B cell (primary cell): ENCODE data around the gene PLAC9. TPM values are rescaled to one million over a fixed set of nuclear protein-coding genes. Genes with fewer than 3 reads are reported as not detected.
A peak's percentile ranks its signal among the peaks of the same experiment; 100 is the strongest.

Source experiments
- ATAC-seq: fragments of 200-7000 bp; cut with Tn5 transposase; one replicate; pipeline ENCODE4 v1.10.0; 2021; ENCODE audit warnings: low read depth, mild to moderate bottlenecking, moderate number of reproducible peaks, moderate library complexity
- CTCF ChIA-PET: fragments of 350-600 bp; sonication (Branson Sonifier 250); formaldehyde crosslinking; loops from one replicate; lab custom pipeline; 2021; ENCODE audit warnings: antibody characterized with exemption, inconsistent platforms; lab: Charles Lee
- POLR2A ChIA-PET: fragments of 350-600 bp; sonication (Branson Sonifier 250); formaldehyde crosslinking; loops from one replicate; lab custom pipeline; 2021; ENCODE audit warnings: antibody characterized with exemption; lab: Charles Lee
- DNase-seq: peaks from one replicate; pipeline ENCODE4 v3.0.0; 2013
- H2AFZ ChIP-seq: 2 replicates; pipeline ENCODE4 v1.6.1; 2012; ENCODE audit warnings: mild to moderate bottlenecking, low read depth, low read length; ENCODE audit not compliant: insufficient read depth, poor library complexity, severe bottlenecking
- H3K27ac ChIP-seq, 2 donors: 1 replicate in 1 of 2; 2 replicates in 1 of 2; pipeline ENCODE4 v1.5.1; 2012 to 2013; ENCODE audit warnings: low read length in 2 of 2, mild to moderate bottlenecking in 2 of 2, moderate library complexity in 1 of 2
- H3K27me3 ChIP-seq, 4 experiments: fragments of 200-600 bp in 1 of 4; sonication (generic) in 1 of 4; replicated peaks in 1 of 4; 1 replicate in 2 of 4; 2 replicates in 2 of 4; pipeline versions ENCODE4 v1.6.1 to v1.7.0; 2013 to 2016; ENCODE audit warnings: low read length in 3 of 4, mild to moderate bottlenecking in 2 of 4, mixed read lengths in 1 of 4, moderate library complexity in 1 of 4; ENCODE audit not compliant: insufficient read depth in 4 of 4, control insufficient read depth in 3 of 4; ENCODE audit errors: control extremely low read depth in 1 of 4
- H3K36me3 ChIP-seq, 2 experiments: replicated peaks in 1 of 2; 1 replicate in 1 of 2; 2 replicates in 1 of 2; pipeline versions ENCODE4 v1.6.1 to v1.7.1; 2013; ENCODE audit warnings: low read length in 1 of 2; ENCODE audit not compliant: insufficient read depth in 2 of 2, control insufficient read depth in 1 of 2; ENCODE audit errors: control extremely low read depth in 1 of 2, extremely low read depth in 1 of 2
- H3K4me1 ChIP-seq, 2 donors: fragments of 200-600 bp in 1 of 2; sonication (generic) in 1 of 2; 1 replicate in 1 of 2; 2 replicates in 1 of 2; pipeline versions ENCODE4 v1.5.1 to v1.6.1; 2013 to 2017; ENCODE audit warnings: low read length in 2 of 2; ENCODE audit not compliant: control insufficient read depth in 2 of 2, insufficient read depth in 2 of 2
- H3K4me2 ChIP-seq: replicated peaks from 2 replicates; pipeline ENCODE3; 2012; ENCODE audit warnings: mild to moderate bottlenecking, low read depth, low read length; ENCODE audit not compliant: poor library complexity, severe bottlenecking
- H3K4me3 ChIP-seq, 5 experiments: fragments of 200-600 bp in 1 of 5; sonication (generic) in 1 of 5; 1 replicate in 3 of 5; 2 replicates in 2 of 5; pipeline versions ENCODE4 v1.5.1 to v1.7.0; 2011 to 2016; ENCODE audit warnings: low read length in 4 of 5, mild to moderate bottlenecking in 4 of 5, low read depth in 2 of 5, control low read depth in 1 of 5, moderate library complexity in 1 of 5; ENCODE audit not compliant: insufficient read depth in 1 of 5; ENCODE audit errors: control extremely low read depth in 1 of 5, extremely low read depth in 1 of 5
- H3K79me2 ChIP-seq: fragments of 200-600 bp; sonication (generic); one replicate; pipeline ENCODE4 v1.6.0; 2016; ENCODE audit warnings: low read length; ENCODE audit not compliant: control insufficient read depth, insufficient read depth
- H3K9ac ChIP-seq: fragments of 200-600 bp; sonication (generic); 2 replicates; pipeline ENCODE4 v1.6.1; 2017; ENCODE audit warnings: mild to moderate bottlenecking, low read length, moderate library complexity
- H3K9me3 ChIP-seq, 3 donors: one replicate each; pipeline versions ENCODE4 v1.6.1 to v1.7.1; 2013; ENCODE audit warnings: low read length in 2 of 3; ENCODE audit not compliant: control insufficient read depth in 2 of 3, insufficient read depth in 1 of 3; ENCODE audit errors: control extremely low read depth in 1 of 3
- H4K20me1 ChIP-seq: 2 replicates; pipeline ENCODE4 v1.6.0; 2012; ENCODE audit warnings: mild to moderate bottlenecking, low read length; ENCODE audit not compliant: insufficient read depth, control insufficient read depth, poor library complexity, severe bottlenecking
- H3K27ac Mint-ChIP-seq: one replicate; pipeline ENCODE4 v1.8.0; 2021; ENCODE audit warnings: mixed read lengths
- H3K27me3 Mint-ChIP-seq: one replicate; pipeline ENCODE4 v1.8.0; 2021; ENCODE audit warnings: mixed read lengths
- H3K4me1 Mint-ChIP-seq: one replicate; pipeline ENCODE4 v1.8.0; 2021; ENCODE audit warnings: mixed read lengths
- H3K4me3 Mint-ChIP-seq: one replicate; pipeline ENCODE4 v1.8.0; 2021; ENCODE audit warnings: mixed read lengths
- H3K9me3 Mint-ChIP-seq: one replicate; pipeline ENCODE4 v1.8.0; 2022; ENCODE audit warnings: mixed read lengths; ENCODE audit not compliant: insufficient read depth
- CTCF ChIP-seq: fragments of 200-600 bp; IDR thresholded peaks from one replicate; pipeline ENCODE4 v1.8.0; 2022; ENCODE audit warnings: antibody characterized with exemption, mild to moderate bottlenecking
- EZH2 ChIP-seq: IDR thresholded peaks from 2 replicates; pipeline ENCODE4 v1.6.1; 2012; ENCODE audit warnings: borderline replicate concordance, low read depth, mild to moderate bottlenecking, moderate library complexity, low read length; ENCODE audit not compliant: insufficient read depth, poor library complexity, severe bottlenecking
- WGBS: methylation state at CpG from one replicate; pipeline ENCODE4 v1.1.5; 2013; ENCODE audit warnings: missing lambda C conversion rate; ENCODE audit not compliant: insufficient coverage; 5-methylcytosine and 5-hydroxymethylcytosine counted together
- intact Hi-C: fragments of 100-400 bp; cut with micrococcal nuclease; formaldehyde crosslinking; loops from one replicate; pipeline ENCODE4 v1.10.0; 2022
- polyA plus RNA-seq: library from polyadenylated mRNA; depleted of rRNA; stranded (reverse); fragments of >200 nt; gene quantifications from 2 replicates; pipeline ENCODE4 v1.2.3, GENCODE V29; 2012
- total RNA-seq, 2 donors: library from RNA; stranded (reverse); fragments of 120-200 nt in 1 of 2; gene quantifications; 1 replicate in 1 of 2; 2 replicates in 1 of 2; pipeline versions ENCODE4 v1.2.3 to v1.2.4, GENCODE V29; 2013 to 2022

PLAC9 gene
- total and polyA plus RNA-seq, 2 donors (not counting 1 experiment from before 2014, with no cell fraction given) = not detected

GRCh38 chr10:80144067-80144695, 11.7 kb downstream of the PLAC9 start:
- Histone ChIP-seq H3K36me3 (peaks cover 0 to 2% of the 10 kb centered on the region in 2 experiments), H3K9me3 (no peaks in the 10 kb centered on the region), H3K4me3 (peak overlapping the region in 4 of 5 experiments; percentile 18 to 55 (median 41)), H4K20me1 (no peaks in the 10 kb centered on the region), H3K4me2 (peak overlapping the region; percentile 83), H3K4me1 (peaks cover 14 to 17% of the 10 kb centered on the region in 2 donors), H3K27ac (no peak overlapping the region), H2AFZ (peak overlapping the region; percentile 28), H3K79me2 (no peaks in the 10 kb centered on the region), H3K9ac (peak overlapping the region; percentile 67), H3K27me3 (peaks cover 0 to 2% (median 0%) of the 10 kb centered on the region in 4 experiments)
- H3K9me3 Mint-ChIP-seq = no peaks in the 10 kb centered on the region
- ChIA-PET CTCF (interaction anchor here (0.7 to 6.7 kb wide), 30 partner anchors 9 to 300 kb away, joined by 3 to 156 read pairs (median 5); partner anchors contain the start of genes ANXA11 and PRXL2A), POLR2A (interaction anchor here (0.6 to 1.7 kb wide), 7 partner anchors 20 to 117 kb away, joined by 3 to 8 read pairs (median 4); partner anchors contain the start of gene ANXA11)
- 9% methylated on average over 21 of the region's 28 CpGs for WGBS
- peaks cover 21% of the 10 kb centered on the region for H3K4me1 Mint-ChIP-seq
- intact Hi-C loops = loop anchor here (2.0 to 5.0 kb wide), 3 partner anchors 43 to 67 kb away; partner anchors contain the start of genes ANXA11 and TMEM254
- DNase-seq (peak; percentile 59), ATAC-seq (peak; percentile 72)
- H3K27me3 Mint-ChIP-seq = peaks cover 21% of the 10 kb centered on the region
- H3K4me3 Mint-ChIP-seq = peak overlapping the region; percentile 75
- TF ChIP-seq EZH2 (no peak), CTCF (peak; percentile 53)
- H3K27ac Mint-ChIP-seq = peak overlapping the region; percentile 81
